ENCODE measurements around the gene MAPKAP1.
A peak's percentile ranks its signal among the peaks of the same experiment; 100 is the strongest.

The MAPKAP1 gene

DNA sequence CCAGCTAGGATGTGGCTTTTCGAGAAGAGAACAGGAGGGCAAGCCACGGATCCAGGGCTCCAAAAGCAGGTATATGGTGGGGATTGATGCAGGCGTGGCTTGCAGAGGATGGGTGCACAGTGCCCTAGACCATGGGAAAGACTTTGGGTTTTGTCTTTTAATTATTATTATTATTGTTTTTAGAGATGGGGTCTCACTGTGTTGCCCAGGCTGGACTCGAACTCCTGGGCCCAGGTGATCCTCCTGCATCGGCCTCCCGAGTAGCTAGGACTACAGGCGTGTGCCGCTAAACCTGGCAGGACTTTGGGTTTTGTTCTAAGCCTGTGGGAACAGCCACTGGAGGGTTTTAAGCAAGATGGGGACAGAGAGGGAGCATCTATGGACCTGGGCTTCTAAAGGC is 293.4 kb downstream of the MAPKAP1 start:
- TF ChIP-seq, protein P1, sequence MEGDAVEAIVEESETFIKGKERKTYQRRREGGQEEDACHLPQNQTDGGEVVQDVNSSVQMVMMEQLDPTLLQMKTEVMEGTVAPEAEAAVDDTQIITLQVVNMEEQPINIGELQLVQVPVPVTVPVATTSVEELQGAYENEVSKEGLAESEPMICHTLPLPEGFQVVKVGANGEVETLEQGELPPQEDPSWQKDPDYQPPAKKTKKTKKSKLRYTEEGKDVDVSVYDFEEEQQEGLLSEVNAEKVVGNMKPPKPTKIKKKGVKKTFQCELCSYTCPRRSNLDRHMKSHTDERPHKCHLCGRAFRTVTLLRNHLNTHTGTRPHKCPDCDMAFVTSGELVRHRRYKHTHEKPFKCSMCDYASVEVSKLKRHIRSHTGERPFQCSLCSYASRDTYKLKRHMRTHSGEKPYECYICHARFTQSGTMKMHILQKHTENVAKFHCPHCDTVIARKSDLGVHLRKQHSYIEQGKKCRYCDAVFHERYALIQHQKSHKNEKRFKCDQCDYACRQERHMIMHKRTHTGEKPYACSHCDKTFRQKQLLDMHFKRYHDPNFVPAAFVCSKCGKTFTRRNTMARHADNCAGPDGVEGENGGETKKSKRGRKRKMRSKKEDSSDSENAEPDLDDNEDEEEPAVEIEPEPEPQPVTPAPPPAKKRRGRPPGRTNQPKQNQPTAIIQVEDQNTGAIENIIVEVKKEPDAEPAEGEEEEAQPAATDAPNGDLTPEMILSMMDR (IDR thresholded peaks at IDR 0.05; ENCODE audit: borderline replicate concordance, control extremely low read depth, extremely low read depth, insufficient read depth, missing control alignments): no peak
- in situ Hi-C loops (cut with MboI; ENCODE audit: low sequenced_read_pairs, unreplicated experiment): loop anchor here (25.0 kb wide), 2 partner anchors 324 to 999 kb away; partner anchors contain the start of gene PBX3
- DNase-seq (ENCODE audit: low spot score): no peak

DNA sequence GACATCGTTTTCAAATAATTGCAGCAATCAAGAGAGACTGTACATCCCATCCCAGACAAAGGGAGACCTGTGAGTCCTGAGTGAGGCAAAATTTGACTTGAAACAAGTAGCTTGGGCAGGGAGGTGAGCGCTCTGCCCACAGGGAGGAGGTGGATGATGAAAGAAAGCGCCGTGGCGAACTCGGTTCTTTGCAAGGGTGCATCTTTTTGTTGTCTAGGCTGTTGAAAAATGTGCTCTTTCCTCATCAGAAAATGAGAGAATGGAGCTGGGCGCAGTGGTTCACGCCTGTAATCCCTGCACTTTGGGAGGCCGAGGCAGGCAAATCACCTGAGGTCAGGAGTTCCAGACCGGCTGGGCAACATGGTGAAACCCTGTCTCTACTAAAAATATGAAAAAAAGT is 294.8 kb downstream of the MAPKAP1 start:
- TF ChIP-seq, protein P1 (IDR thresholded peaks at IDR 0.05; ENCODE audit: borderline replicate concordance, control extremely low read depth, extremely low read depth, insufficient read depth, missing control alignments): no peak
- in situ Hi-C loops (cut with MboI; ENCODE audit: low sequenced_read_pairs, unreplicated experiment): loop anchor here (25.0 kb wide), 2 partner anchors 325 to 1000 kb away; partner anchors contain the start of gene PBX3
- no peak for DNase-seq (ENCODE audit: low spot score)

DNA sequence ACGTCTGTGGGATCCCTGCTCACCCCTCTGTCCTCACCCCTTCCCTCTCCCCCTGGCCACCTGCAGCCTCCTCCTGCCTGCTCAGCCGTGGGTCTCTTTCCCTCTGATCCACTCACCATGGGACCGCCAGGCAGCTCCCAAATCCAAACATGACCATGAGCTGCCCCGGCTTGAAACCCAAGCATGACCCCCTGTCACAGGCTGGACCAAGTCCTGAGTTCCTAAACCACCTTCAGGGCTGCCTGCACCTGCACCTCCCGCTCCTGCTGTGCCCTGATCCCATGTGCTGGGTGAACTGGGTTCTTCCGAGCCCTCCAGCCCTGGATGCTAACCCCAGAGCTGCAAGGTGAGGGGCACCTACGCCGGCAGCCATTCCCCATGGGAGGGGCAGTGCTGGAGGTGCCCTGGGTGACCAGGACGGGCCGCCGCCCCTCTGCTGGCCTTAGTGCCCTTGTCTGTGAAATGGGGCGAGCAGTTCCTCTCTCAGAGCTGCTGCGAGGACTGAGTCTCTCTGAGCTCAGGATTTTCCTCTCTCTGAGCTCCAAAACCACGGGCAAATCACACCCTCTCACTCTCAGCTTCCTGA is 295.7 kb downstream of the MAPKAP1 start:
- in situ Hi-C loops (cut with MboI; ENCODE audit: low sequenced_read_pairs, unreplicated experiment): loop anchor here (25.0 kb wide), 2 partner anchors 326 to 1001 kb away; partner anchors contain the start of gene PBX3
- DNase-seq (ENCODE audit: low spot score): no peak
- TF ChIP-seq, protein P1 (IDR thresholded peaks at IDR 0.05; ENCODE audit: borderline replicate concordance, control extremely low read depth, extremely low read depth, insufficient read depth, missing control alignments): no peak

DNA sequence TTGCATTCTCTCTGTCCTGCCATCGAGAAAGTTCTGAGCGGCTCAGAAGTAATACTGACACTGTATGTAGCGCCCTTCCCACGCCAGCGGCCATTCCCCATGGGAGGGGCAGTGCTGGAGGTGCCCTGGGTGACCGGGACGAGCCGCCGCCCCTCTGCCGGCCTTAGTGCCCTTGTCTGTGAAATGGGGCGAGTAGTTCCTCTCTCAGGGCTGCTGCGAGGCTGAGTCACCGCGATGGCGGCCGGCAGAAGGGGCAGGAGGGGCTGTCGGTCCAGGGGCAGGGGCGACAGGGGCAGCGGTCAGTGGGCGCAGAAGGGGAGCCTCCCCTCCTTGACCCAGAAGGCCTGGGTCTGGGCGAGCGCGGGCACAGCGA is 296.5 kb downstream of the MAPKAP1 start:
- in situ Hi-C loops (cut with MboI; ENCODE audit: low sequenced_read_pairs, unreplicated experiment): loop anchor here (25.0 kb wide), 2 partner anchors 327 to 1002 kb away; partner anchors contain the start of gene PBX3
- no peak for DNase-seq (ENCODE audit: low spot score)
- TF ChIP-seq, protein P1 (IDR thresholded peaks at IDR 0.05; ENCODE audit: borderline replicate concordance, control extremely low read depth, extremely low read depth, insufficient read depth, missing control alignments): no peak

DNA sequence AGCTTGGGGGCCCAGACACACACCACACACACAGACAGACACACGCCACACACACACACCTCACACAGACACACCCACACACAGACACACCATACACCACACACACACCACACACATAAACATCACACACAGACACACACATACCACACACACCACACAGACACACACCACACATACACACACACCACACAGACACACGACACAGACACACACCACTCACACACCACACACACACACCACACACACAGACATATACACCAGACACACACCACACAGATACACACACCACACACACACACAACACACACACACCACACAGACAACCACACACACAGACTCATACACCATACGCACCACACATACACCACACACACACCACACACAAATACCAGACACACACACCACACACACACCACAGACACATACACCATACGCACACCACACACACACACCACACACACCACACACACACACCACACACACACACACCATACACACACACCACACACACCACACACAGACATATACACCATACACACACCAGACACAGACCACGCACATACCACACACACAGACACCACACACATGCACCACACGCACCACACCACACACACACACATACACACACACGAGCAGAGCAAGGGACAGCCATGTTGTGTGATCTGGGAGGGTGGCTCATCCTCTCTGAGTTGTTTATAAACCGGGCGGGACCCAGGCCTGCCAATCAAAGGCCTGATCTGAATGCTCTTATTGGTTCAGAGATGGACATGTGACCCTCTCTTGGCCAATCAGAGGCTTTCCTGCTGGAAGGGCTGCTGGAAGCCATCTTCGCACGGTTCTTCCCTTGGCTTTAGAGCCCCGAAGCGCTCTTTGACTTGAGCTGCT is 297.1 kb downstream of the MAPKAP1 start:
- TF ChIP-seq, protein P1 (IDR thresholded peaks at IDR 0.05; ENCODE audit: borderline replicate concordance, control extremely low read depth, extremely low read depth, insufficient read depth, missing control alignments): no peak
- peak; percentile 82 for DNase-seq (ENCODE audit: low spot score)
- in situ Hi-C loops (cut with MboI; ENCODE audit: low sequenced_read_pairs, unreplicated experiment): loop anchor here (10.0 to 25.0 kb wide), 3 partner anchors 327 to 1002 kb away; partner anchors contain the start of gene PBX3

DNA sequence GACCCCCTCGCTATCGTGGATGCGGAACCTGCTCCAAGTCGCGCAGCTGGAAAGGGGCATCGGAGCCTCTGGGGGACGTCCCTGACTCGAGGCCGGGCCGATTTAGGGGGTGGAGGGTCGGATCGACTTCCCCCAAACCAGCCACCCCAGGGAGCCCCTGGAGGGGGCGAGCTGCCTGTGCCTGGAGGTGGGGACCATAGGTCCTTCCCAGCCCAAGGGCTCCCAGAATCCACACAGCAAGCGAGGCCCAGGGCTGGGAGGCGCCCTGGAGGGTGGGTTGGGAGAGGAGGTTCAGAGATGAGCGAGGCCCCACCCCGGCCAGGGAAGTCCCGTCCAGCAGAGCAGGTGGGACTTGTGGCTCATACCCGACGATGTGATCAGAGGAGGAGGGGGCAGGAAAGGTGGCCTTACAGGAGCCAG is 297.8 kb downstream of the MAPKAP1 start:
- TF ChIP-seq, protein P1 (IDR thresholded peaks at IDR 0.05; ENCODE audit: borderline replicate concordance, control extremely low read depth, extremely low read depth, insufficient read depth, missing control alignments): peak; percentile 1
- in situ Hi-C loops (cut with MboI; ENCODE audit: low sequenced_read_pairs, unreplicated experiment): loop anchor here (10.0 to 25.0 kb wide), 3 partner anchors 328 to 1003 kb away; partner anchors contain the start of gene PBX3
- peak; percentile 79 for DNase-seq (ENCODE audit: low spot score)
